Measurements from ENCODE around the gene HEG1.
A peak's percentile ranks its signal among the peaks of the same experiment; 100 is the strongest.

HEG1 gene

DNA sequence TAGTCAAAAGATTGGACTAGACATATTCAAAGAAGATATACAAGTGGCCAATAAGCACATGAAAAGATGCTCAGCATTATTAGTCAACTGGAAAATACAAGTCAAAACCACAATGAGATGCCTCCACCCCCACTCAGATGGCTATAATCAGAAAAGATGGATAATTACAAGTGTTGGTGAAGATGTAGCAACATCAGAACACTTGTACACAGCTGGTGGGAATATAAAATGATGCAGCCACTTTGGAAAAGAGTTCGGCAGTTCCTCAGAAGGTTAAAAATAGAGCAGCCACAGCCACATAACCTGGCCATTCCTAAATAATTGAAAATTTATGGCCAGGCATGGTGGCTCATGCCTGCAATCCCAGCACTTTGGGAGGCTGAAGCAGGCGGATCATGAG lies 38.4 kb downstream of the HEG1 start:
- Histone ChIP-seq H3K27me3 (ENCODE audit: control insufficient read depth, insufficient read depth, low read length) (no peaks in the 10 kb centered on the region), H3K36me3 (ENCODE audit: control insufficient read depth, insufficient read depth, low read length) (peaks cover 22% of the 10 kb centered on the region), H3K4me1 (ENCODE audit: control insufficient read depth, insufficient read depth, low read length) (no peaks in the 10 kb centered on the region), H3K9ac (ENCODE audit: low read length) (no peak overlapping the region), H3K27ac (ENCODE audit: low read depth, low read length) (no peak overlapping the region), H3K4me3 (ENCODE audit: low read length) (no peak overlapping the region)

DNA sequence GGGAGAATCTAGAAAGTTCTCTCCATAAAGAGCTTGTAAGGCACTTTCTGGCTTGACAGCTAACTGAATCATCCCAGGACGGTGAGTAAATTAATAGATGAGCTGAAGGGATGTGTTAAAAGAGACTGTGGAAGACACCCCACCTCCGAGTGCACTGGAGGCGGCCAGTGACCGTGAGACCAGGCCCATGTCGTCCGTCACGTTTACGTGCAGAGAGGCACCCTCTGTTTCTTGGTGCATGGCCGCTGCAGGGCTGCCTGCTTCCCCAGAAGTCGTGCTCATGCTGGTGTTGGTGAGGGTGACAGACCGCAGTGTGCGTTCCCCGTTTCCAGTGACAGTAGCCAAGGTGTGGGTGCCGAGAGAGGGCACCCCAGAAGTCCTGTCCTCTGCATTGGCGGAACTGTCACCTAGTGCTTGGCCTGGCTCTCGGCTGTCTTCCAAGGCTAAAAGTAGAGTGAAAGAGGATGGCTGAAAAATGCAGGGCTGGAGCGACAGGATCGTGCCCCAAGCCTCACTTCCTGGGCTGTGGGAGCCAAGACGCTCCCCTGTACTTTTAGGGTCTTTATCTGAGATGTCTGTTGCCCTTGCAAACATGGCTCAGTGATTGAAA lies 41.1 kb downstream of the HEG1 start:
- no peaks in the 10 kb centered on the region for H3K4me1 ChIP-seq (ENCODE audit: control insufficient read depth, insufficient read depth, low read length)
- H3K9ac ChIP-seq (ENCODE audit: low read length) = no peak overlapping the region
- no peak overlapping the region for H3K4me3 ChIP-seq (ENCODE audit: low read length)
- H3K27ac ChIP-seq (ENCODE audit: low read depth, low read length) = no peak overlapping the region
- peaks cover 40% of the 10 kb centered on the region for H3K36me3 ChIP-seq (ENCODE audit: control insufficient read depth, insufficient read depth, low read length)
- no peaks in the 10 kb centered on the region for H3K27me3 ChIP-seq (ENCODE audit: control insufficient read depth, insufficient read depth, low read length)

DNA sequence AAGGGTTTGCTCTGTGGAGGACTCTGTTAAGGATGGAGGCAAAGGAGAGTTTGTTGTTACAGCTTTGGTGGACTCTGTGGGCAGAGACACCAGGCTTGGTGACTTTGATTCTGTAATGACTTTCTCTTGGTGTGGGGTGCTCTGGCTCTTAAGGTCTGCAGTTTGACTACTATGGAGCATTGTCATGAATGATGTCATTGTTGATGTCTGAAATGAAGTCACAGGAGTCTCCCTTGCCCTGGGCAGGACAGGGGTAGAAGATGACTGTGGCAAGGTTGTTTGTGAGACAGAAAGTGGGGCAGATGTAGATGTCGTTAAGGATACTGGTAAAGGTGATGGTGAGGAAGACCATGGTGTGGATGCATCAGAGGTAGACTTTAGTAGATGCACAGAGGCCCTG lies 42.7 kb downstream of the HEG1 start:
- Histone ChIP-seq H3K36me3 (ENCODE audit: control insufficient read depth, insufficient read depth, low read length) (peaks cover 40% of the 10 kb centered on the region), H3K27me3 (ENCODE audit: control insufficient read depth, insufficient read depth, low read length) (no peaks in the 10 kb centered on the region), H3K9ac (ENCODE audit: low read length) (no peak overlapping the region), H3K4me3 (ENCODE audit: low read length) (no peak overlapping the region), H3K27ac (ENCODE audit: low read depth, low read length) (no peak overlapping the region), H3K4me1 (ENCODE audit: control insufficient read depth, insufficient read depth, low read length) (no peaks in the 10 kb centered on the region)

DNA sequence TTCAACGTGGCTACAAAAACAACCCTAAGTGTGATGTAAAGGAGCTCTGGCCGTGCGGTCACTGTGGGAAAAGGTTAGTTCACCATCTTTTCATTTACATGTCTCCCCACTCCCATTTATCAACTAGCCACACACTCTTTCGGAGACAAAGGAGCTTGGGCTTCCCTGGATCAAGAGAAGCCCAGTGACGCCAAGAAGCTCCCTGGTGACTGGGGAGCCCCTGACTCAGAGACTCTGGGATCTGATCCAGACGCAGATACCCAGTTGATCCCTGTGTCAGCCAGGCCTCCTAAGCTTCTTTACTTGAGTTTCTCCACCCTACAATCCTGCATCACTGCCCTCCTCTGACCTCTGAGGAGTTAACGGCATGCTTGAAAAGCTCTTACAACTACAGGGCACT lies 43.9 kb downstream of the HEG1 start:
- Histone ChIP-seq H3K27me3 (ENCODE audit: control insufficient read depth, insufficient read depth, low read length) (no peaks in the 10 kb centered on the region), H3K36me3 (ENCODE audit: control insufficient read depth, insufficient read depth, low read length) (peaks cover 40% of the 10 kb centered on the region), H3K9ac (ENCODE audit: low read length) (no peak overlapping the region), H3K4me3 (ENCODE audit: low read length) (no peak overlapping the region), H3K4me1 (ENCODE audit: control insufficient read depth, insufficient read depth, low read length) (no peaks in the 10 kb centered on the region), H3K27ac (ENCODE audit: low read depth, low read length) (no peak overlapping the region)

DNA sequence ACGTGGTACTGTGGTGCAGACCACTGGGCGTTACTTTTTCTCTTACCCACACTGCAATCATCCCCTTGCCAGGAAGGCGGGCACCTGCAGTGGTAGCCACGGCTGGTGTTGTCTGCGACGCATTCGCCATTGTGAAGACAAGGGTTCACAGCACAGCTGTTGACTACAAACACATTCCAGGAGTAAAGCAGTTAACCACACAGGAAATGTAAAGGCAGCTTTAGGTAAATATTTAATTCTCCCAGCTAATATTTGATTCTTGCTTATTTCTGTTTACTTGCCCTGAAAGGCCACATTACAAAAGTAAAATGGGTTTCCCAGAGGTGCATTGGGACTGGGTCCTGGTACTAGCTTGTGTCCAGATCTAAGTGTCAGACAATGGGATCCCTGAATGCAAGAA lies 45.4 kb downstream of the HEG1 start:
- Histone ChIP-seq H3K4me3 (ENCODE audit: low read length) (no peak overlapping the region), H3K36me3 (ENCODE audit: control insufficient read depth, insufficient read depth, low read length) (peaks cover 44% of the 10 kb centered on the region), H3K9ac (ENCODE audit: low read length) (no peak overlapping the region), H3K4me1 (ENCODE audit: control insufficient read depth, insufficient read depth, low read length) (no peaks in the 10 kb centered on the region), H3K27me3 (ENCODE audit: control insufficient read depth, insufficient read depth, low read length) (no peaks in the 10 kb centered on the region), H3K27ac (ENCODE audit: low read depth, low read length) (no peak overlapping the region)

DNA sequence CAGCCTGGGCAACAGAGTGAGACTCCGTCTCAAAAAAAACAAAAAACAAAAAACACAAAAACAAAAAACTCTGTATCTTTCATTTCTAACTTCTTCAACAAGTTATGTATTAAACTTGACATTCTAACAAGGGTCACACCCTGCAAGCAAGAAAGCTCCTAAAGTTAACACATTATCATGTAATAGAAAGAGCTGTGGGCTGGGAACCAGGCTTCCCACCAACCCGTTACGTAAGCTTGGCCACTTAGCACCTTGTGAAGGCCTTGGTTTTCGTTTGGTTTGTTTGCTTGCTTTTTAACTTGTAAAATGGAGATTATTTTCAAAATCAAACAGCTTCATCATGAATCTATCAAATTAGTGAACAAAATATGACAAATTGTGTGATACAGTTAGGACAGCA lies 47.0 kb downstream of the HEG1 start:
- Histone ChIP-seq H3K36me3 (ENCODE audit: control insufficient read depth, insufficient read depth, low read length) (peaks cover 42% of the 10 kb centered on the region), H3K27me3 (ENCODE audit: control insufficient read depth, insufficient read depth, low read length) (no peaks in the 10 kb centered on the region), H3K4me1 (ENCODE audit: control insufficient read depth, insufficient read depth, low read length) (peaks cover 14% of the 10 kb centered on the region), H3K9ac (ENCODE audit: low read length) (no peak overlapping the region), H3K4me3 (ENCODE audit: low read length) (no peak overlapping the region), H3K27ac (ENCODE audit: low read depth, low read length) (no peak overlapping the region)

DNA sequence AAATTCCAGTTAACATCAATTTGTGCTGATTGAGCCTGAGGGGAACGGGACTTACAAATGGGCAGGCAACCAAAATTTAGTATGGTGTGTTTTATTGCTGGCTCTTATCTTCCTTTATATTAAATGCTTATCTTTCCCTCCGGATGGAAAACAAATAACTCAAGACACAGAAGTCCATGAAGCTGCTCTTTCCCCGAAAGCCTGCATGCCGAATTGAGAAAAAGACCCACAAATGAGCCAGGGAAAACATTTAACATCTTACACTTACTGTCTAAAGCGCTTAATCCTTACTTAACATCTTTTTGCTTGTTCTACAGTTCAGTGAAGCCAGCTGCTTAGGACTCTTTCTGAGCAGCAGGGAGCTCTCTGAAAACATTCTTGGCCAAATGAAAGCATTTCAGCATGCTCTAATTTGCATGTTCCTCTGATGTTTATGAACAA lies 49.5 kb downstream of the HEG1 start:
- Histone ChIP-seq H3K4me3 (ENCODE audit: low read length) (no peak overlapping the region), H3K4me1 (ENCODE audit: control insufficient read depth, insufficient read depth, low read length) (peaks cover 38% of the 10 kb centered on the region), H3K36me3 (ENCODE audit: control insufficient read depth, insufficient read depth, low read length) (peaks cover 20% of the 10 kb centered on the region), H3K9ac (ENCODE audit: low read length) (no peak overlapping the region), H3K27ac (ENCODE audit: low read depth, low read length) (no peak overlapping the region), H3K27me3 (ENCODE audit: control insufficient read depth, insufficient read depth, low read length) (no peaks in the 10 kb centered on the region)

DNA sequence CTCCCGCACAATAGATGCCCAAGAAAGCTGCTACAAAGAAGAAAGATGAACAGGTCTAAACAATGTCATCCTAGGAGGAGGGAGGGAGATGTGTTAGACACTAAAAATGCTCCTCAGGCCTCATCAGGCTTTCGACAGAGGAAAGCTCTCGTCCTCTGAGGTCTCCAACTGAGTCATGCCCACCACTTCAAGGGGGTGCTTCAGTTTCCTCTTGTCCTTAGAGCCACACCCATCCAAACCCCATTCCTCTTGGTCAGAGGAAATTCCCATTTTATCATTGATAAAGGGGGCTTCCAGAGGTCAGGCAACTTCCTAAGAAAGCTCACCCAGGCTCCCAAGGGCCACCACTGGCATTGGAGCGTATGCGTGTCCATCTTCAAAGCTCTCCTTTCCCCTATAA lies 50.1 kb downstream of the HEG1 start:
- peak overlapping the region; percentile 46 for H3K27ac ChIP-seq (ENCODE audit: low read depth, low read length)

DNA sequence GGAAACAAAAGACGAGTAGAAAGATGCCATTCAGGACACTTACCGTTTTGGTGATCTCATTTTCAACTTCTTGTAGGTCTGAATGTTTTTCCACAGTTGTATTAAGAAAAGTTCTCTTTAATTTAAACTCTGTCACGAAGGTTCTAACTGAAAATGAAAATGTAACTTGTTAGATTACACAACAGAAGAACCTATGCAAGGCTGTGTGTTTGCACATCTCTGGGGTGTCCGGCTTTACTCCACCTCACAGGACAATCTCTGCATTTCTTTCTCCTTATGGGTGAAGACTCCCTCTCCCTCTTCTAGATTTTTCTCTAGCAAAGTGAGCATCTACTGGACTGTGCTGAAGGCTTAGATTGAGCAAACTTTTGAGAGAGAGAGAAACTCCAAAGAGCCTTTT lies 50.6 kb downstream of the HEG1 start:
- no peaks in the 10 kb centered on the region for H3K27me3 ChIP-seq (ENCODE audit: control insufficient read depth, insufficient read depth, low read length)
- no peak overlapping the region for H3K9ac ChIP-seq (ENCODE audit: low read length)
- peaks cover 20% of the 10 kb centered on the region for H3K36me3 ChIP-seq (ENCODE audit: control insufficient read depth, insufficient read depth, low read length)
- peaks cover 46% of the 10 kb centered on the region for H3K4me1 ChIP-seq (ENCODE audit: control insufficient read depth, insufficient read depth, low read length)
- peak overlapping the region; percentile 46 for H3K27ac ChIP-seq (ENCODE audit: low read depth, low read length)
- H3K4me3 ChIP-seq (ENCODE audit: low read length) = no peak overlapping the region

More for the DNA sequence above, 50.1 kb downstream of the HEG1 start:
- H3K27me3 ChIP-seq (ENCODE audit: control insufficient read depth, insufficient read depth, low read length) = no peaks in the 10 kb centered on the region
- peaks cover 42% of the 10 kb centered on the region for H3K4me1 ChIP-seq (ENCODE audit: control insufficient read depth, insufficient read depth, low read length)
- no peak overlapping the region for H3K9ac ChIP-seq (ENCODE audit: low read length)
- H3K4me3 ChIP-seq (ENCODE audit: low read length) = no peak overlapping the region
- peaks cover 19% of the 10 kb centered on the region for H3K36me3 ChIP-seq (ENCODE audit: control insufficient read depth, insufficient read depth, low read length)

DNA sequence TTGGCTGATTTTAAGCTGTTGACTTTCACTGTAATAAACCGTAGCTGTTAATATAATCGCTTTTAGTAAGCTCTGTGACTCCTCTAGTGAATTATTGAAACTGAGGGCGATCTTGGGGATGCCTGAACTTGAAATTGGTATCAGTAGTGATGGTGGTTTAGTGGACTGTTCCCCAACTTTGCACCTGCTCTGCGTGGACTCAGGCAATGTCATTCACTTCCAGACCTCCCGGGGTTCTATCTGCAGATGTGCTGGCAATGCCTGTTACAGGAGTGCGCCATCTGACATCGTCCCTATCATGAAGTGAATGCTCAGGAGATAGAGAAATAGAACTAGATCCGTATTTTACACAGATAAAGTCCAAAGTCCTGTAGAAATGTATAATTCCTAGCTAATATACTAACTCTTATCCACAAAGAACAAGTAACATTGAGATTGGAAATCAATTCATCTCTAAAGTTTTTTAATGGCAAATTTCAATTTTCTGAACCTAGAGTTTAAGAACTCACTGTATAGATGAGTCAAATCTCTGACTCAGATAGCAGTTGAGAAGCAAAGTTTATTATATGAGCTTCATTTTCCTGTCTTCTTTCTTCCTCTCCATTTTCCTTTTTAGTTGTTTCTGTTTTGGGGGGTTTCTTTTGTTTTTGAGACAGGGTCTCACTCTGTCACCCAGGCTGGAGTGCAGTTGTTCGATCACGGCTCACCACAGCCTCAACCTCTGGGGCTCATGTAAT lies 51.8 kb downstream of the HEG1 start:
- Histone ChIP-seq H3K27ac (ENCODE audit: low read depth, low read length) (peak overlapping the region; percentile 95), H3K27me3 (ENCODE audit: control insufficient read depth, insufficient read depth, low read length) (no peaks in the 10 kb centered on the region), H3K36me3 (ENCODE audit: control insufficient read depth, insufficient read depth, low read length) (peaks cover 13% of the 10 kb centered on the region), H3K4me1 (ENCODE audit: control insufficient read depth, insufficient read depth, low read length) (peaks cover 58% of the 10 kb centered on the region), H3K4me3 (ENCODE audit: low read length) (peak overlapping the region; percentile 5), H3K9ac (ENCODE audit: low read length) (no peak overlapping the region)

DNA sequence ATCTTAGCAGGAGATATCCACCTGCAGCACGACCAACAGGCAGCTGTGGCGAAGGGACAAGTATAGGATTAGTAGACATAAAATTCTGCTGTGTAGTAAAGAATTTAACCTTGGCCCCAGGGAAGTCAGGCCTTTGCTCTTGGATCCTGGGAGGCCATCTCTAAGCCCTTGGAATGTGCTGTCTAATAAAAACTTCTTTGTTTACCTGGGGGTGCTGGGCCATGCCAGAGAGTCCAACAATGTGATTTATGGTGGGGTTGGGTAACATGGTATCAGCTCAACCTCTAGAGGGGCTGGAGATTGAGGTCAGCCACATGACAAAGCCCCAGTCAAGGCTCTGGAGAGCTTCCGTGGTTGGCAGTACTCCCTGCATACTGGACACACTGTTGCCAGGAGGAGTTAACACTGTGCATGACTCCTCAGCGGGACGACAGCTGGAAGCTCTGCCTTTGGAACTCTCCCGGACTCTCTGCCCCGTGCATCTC lies 52.4 kb downstream of the HEG1 start:
- Histone ChIP-seq H3K4me1 (ENCODE audit: control insufficient read depth, insufficient read depth, low read length) (peaks cover 64% of the 10 kb centered on the region), H3K36me3 (ENCODE audit: control insufficient read depth, insufficient read depth, low read length) (peaks cover 13% of the 10 kb centered on the region), H3K4me3 (ENCODE audit: low read length) (peak overlapping the region; percentile 5), H3K27me3 (ENCODE audit: control insufficient read depth, insufficient read depth, low read length) (no peaks in the 10 kb centered on the region), H3K9ac (ENCODE audit: low read length) (no peak overlapping the region), H3K27ac (ENCODE audit: low read depth, low read length) (peak overlapping the region; percentile 95)

DNA sequence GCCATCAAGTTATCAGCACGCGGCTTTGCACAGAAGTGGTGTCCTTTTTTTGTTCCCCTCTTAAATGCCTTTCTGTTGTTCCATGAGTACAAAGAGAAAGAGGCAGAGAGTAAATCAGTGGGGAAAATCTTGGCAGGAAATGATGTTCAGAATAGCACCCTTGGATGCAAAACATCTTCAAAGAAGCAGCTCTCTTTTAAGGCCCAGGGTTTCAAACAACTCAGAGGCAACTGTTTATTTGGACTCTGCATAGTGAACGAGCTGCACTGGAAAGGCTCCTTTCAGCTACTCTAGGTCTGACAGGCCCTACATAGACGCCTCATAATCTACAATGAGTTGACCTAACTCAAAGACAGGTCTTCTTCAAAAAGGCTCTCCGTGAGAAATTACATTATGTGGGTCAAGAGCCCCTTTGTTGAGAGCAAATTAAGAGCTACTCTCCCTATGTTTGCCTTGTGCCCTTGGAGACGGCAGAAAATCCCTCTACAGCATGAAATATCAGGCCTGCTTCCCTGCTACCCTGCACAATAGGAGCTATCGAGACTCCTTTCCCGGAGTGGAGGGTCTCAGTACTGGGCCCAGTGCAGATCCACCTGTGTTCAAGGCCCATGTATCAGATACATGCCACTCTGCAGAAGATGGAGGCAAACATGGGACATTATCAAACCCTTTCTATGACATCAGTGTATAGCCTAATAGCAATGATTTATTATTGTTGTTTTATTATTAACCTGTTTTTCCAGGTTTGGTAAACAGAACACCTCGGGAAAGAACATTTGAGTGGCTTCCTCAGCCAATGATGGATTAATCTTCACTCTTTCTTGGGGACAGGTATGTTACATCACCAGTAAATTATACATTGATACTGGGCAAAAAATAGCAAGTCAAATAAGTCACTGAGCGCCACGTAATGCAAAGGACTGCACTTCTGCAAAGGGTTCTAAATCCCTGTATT lies 53.1 kb downstream of the HEG1 start:
- Histone ChIP-seq H3K27me3 (ENCODE audit: control insufficient read depth, insufficient read depth, low read length) (no peaks in the 10 kb centered on the region), H3K4me1 (ENCODE audit: control insufficient read depth, insufficient read depth, low read length) (peaks cover 71% of the 10 kb centered on the region), H3K9ac (ENCODE audit: low read length) (no peak overlapping the region), H3K36me3 (ENCODE audit: control insufficient read depth, insufficient read depth, low read length) (peaks cover 15% of the 10 kb centered on the region), H3K4me3 (ENCODE audit: low read length) (peak overlapping the region; percentile 5), H3K27ac (ENCODE audit: low read depth, low read length) (peak overlapping the region; percentile 95)

Data from rectal smooth muscle tissue (tissue), 1 donor.